ENCODE data around the gene FBXO5. TPM values are rescaled to one million over a fixed set of nuclear protein-coding genes. Genes with fewer than 3 reads are reported as not detected.

The FBXO5 gene
- total and polyA plus RNA-seq, 2 experiments from 2014 or later, result 49.6 to 51.2 TPM

- Histone ChIP-seq H3K4me1 (ENCODE audit: insufficient read depth) (no peaks in the 10 kb centered on the region), H3K36me3 (ENCODE audit: insufficient read depth) (no peaks in the 10 kb centered on the region), H3K27ac (ENCODE audit: low read depth) (no peak overlapping the region), H3K4me2 (no peak overlapping the region), H3K79me2 (replicated peaks; ENCODE audit: insufficient read depth) (no peaks in the 10 kb centered on the region), H2AFZ (no peak overlapping the region), H4K20me1 (replicated peaks; ENCODE audit: insufficient read depth) (no peaks in the 10 kb centered on the region), H3K27me3 (ENCODE audit: insufficient read depth) (no peaks in the 10 kb centered on the region), H3K4me3 (no peak overlapping the region), H3F3A (replicated peaks; ENCODE audit: low read depth) (no peaks in the 10 kb centered on the region), H3K9me2 (ENCODE audit: insufficient read depth) (no peaks in the 10 kb centered on the region)
- DNase-seq (ENCODE audit: low spot score) (no peak), ATAC-seq (no peak)
- Mint-ChIP-seq H3K36me3 (ENCODE audit: low read depth) (no peaks in the 10 kb centered on the region), H3K27me3 (ENCODE audit: insufficient read depth, low read depth, poor library complexity) (no peaks in the 10 kb centered on the region), H3K4me3 (no peak overlapping the region), H3K27ac (no peak overlapping the region), H3K9me3 (no peaks in the 10 kb centered on the region; the same call in 2 of the 3 replicates), H3K4me1 (no peaks in the 10 kb centered on the region)
- TF ChIP-seq ETS1 (IDR thresholded peaks at IDR 0.05), result no peak
- TF ChIP-seq ZNF331 (CRISPR knock-in tag; IDR thresholded peaks at IDR 0.05; ENCODE audit: low read depth), result no peak
- no peak for TF ChIP-seq NANOG (IDR thresholded peaks at IDR 0.05; ENCODE audit: borderline replicate concordance)
- no peak for TF ChIP-seq EZH2 (IDR thresholded peaks at IDR 0.05; ENCODE audit: low read depth, unreplicated experiment)
- no peak for TF ChIP-seq CTCF (conservative IDR thresholded peaks at IDR 0.05; ENCODE audit: low read depth in 2 of 2)
- no peak for TF ChIP-seq JUNB (IDR thresholded peaks at IDR 0.05; ENCODE audit: unreplicated experiment)
- no peak for TF ChIP-seq CREB1 (CRISPR knock-in tag; IDR thresholded peaks at IDR 0.05; ENCODE audit: low read depth)
- TF ChIP-seq REST (IDR thresholded peaks at IDR 0.05; ENCODE audit: unreplicated experiment), result no peak
- TF ChIP-seq ZNF114 (CRISPR knock-in tag; IDR thresholded peaks at IDR 0.05), result no peak
- TF ChIP-seq STAT1 (IDR thresholded peaks at IDR 0.05; ENCODE audit: unreplicated experiment), result no peak
- no peak for TF ChIP-seq ZNF462 (CRISPR knock-in tag; IDR thresholded peaks at IDR 0.05)
- no peak for TF ChIP-seq POLR2AphosphoS5 (IDR thresholded peaks at IDR 0.05; ENCODE audit: low read depth)
Measured at GRCh38 chr6:153015094-153015640, 32.3 kb upstream of the FBXO5 start.
